CMK (cell line): ENCODE measurements around the gene LTB4R2.

Source experiments
- DNase-seq: peaks from one replicate; pipeline ENCODE4 v3.0.0-alpha.2; 2010; ENCODE audit warnings: low read depth

Gene LTB4R2

DNA sequence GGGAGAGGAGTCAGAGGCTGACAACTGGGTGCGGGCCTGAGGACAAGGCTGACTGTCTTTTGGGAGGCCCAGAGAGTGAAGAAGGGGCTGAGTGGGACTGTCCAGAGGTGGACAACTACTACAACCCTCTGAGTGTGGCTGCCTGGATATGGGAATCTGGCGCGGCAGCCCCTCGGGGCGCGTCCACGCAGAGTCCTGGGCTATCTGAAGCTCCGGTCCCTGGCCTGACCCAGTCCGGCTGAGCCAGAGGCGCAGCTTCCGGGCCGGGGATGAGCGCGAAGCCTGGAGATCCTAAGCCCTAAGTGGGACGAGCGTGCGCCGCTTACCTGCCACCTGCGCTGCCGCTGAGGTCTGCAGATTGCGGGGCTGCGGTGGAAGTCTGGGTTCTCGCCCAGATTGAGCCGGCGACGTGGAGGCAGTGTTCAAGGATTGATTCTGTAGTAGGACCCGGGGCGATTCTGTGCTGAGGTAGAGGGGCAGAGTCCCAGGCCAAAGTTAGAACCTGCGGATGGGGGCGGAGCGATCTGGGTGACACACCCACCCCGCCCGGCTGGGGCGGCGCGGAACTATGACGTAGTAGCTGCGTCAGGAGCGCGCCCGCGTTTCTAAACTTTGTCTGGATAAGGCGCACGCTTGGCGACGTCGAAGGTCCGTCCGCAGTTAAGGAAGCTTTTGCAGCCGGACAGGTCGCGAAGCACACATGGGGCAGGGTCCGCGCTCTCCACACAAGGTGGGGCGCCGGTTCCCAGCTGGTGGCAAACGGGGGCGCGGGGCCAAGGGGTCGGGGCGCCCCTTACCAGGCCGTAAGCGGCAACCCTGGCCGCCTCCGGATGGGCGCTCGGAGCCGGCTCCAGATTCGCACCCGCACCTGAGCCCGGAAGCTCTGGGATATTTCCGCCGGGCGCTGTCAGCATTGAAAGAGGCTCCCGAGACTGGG lies 10.4 kb upstream of the LTB4R2 start, which contains the start of the genes DHRS1 and NOP9:
DHRS1 (minus strand) TSS at position 526 of the 937 bp plus-strand sequence. CDS start 674 bp downstream, outside the sequence.
NOP9 (plus strand) TSS at position 596 of the 937 bp plus-strand sequence; CDS start at position 701, 105 bp downstream.
- DNase-seq = peak; percentile 60

DNA sequence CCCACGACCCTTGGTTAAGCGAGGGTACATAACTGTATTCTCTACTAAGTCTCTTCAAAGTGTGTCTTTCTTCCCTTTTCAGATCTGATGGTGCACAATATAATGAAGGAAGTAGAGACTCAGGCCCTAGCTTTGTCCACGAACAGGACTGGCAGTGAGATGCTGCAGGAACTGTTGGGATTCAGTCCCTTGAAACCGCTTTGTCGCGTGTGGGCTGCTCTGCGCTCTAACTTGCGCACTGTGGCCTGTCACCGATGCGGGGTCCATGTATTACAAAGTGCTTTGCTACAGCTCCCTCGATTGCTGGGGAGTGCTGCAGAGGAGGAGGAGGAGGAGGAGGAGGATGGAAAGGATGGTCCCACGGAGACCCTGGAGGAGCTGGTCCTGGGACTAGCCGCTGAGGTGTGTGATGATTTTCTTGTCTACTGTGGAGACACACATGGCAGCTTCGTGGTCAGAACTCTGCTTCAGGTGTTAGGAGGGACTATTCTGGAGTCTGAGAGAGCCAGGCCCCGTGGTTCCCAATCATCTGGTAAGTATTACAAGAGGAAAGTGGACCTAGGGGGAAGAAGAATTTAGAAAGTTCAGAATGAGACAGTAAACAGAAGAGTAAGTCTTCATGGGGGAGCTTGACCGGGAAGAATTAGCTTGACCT lies 9.5 kb upstream of the LTB4R2 start:
- DNase-seq = no peak

DNA sequence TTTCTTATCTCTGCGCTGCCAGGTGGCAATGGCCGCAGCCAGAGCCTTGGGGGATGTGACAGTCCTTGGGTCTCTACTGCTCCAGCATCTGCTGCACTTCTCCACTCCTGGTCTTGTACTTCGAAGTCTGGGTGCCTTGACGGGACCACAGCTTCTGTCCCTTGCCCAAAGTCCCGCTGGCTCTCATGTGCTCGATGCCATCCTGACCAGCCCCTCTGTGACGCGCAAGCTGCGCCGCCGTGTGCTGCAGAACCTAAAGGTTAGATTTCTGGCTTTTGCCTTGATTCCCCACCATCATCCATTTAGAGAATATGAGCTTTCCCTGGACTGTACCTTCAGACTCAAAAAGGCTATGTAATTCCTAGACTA lies 5.9 kb upstream of the LTB4R2 start:
- DNase-seq = no peak

DNA sequence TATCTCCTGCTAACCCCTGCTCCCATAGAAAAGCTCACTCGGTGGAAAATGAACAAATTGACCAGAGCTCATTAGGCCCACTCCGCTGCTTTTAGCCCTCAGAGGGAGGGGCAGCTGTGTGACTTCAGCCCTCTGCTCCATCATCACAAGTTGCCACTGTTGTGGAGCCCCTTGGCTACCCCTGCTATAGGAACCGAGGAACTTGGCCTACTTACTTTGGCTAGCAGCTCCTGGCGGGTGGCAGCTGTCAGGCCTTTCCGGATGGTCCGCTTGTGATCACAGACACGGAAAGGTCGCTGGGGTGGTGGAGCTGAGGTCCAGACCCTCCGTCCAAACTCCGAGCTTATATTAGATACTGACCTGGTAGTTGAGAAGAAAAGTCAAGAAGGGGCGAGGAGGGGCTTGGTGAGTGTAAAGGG lies 2.8 kb upstream of the LTB4R2 start:
- DNase-seq = no peak

DNA sequence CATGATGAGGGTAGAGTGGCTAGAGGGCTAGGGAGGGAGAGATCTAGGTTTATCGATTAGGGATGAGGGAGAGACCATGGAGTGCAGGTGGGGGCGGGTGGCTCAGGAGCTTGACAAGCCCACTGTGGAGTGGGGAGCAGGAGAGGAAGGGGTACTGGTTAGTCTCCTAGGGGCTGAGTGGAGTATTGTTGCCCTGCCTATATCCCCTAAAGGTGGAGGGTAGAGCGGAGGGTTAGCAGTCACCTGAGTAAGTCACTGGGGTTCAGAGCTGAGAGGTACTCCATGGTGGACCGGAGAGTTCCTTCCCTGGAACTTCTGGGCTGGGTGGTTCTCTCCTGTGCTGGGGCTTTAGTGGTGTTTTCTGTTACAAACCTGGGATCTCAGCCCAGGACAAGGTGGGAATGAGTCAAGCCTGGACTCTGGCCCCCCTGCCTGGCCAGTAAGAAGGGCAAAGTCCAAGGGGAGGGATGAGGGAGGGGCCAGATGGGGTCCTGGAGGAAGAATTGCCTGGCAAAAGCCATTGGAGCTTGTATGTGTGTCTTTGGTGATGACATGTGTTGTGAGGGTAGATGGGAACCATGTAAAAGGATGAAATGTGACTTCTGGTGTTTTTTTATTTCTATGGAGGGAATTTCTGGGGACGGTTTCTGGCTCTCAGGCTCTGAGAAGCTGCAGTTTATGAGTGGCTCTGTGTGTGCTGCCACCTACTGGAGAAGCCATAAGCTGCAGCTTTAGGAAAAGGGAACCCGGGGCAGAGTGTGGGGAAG lies 2.2 kb upstream of the LTB4R2 start, which contains the start of gene CIDEB:
CIDEB (minus strand) TSS at position 403 of the 767 bp plus-strand sequence; CDS start at position 284, 119 bp downstream.
- DNase-seq = no peak

DNA sequence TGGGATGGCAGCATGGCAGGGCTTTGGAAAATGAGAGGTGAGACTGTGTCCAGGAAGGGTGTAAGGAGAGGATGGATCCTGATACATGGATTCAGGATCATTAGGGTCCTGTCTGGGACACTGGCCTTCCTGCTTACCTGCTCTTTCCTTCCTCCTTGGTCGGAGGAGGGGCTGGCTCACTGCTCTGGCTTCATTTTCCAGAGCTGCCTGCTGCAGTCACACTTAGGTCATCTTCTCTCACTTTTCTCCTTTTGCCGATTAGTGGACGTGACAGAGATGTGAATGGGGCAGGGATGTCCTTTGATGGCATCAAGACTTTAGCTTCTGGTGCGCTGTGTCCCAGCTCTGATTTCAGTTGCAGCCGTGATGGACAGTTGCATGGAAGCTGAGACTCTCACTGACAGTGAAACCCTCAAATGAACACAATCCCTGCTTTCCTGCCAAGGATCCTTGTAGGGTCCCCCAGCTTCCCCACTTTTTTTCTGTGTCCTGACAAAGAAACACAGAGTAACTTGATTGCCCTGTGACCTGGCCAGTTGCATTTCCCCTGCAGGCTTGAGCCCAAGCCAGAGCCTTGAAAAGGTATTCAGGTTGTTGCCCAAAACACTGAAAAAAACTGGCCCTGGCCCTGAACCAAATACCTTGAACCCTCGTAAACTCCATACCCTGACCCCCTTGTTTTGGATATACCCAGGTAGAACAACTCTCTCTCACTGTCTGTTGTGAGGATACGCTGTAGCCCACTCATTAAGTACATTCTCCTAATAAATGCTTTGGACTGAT lies 1.4 kb upstream of the LTB4R2 start:
- no peak for DNase-seq

DNA sequence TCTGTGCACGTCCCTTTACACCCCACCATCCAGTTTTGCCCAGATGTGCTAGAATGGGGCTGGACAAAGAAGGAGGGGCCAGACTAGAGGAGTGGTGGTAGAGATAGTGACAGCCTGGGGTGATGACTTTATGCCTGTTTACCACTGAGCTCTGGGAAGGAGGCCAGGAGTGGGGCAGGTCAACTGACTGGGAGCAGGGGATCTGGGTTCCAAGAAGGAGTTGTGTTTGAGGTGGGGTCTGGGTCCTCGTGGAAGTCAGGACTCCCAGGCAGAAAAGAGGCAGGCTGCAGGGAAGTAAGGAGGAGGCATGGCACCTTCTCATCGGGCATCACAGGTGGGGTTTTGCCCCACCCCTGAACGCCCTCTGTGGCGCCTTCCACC lies 315 bp downstream of the LTB4R2 start:
- DNase-seq = no peak

DNA sequence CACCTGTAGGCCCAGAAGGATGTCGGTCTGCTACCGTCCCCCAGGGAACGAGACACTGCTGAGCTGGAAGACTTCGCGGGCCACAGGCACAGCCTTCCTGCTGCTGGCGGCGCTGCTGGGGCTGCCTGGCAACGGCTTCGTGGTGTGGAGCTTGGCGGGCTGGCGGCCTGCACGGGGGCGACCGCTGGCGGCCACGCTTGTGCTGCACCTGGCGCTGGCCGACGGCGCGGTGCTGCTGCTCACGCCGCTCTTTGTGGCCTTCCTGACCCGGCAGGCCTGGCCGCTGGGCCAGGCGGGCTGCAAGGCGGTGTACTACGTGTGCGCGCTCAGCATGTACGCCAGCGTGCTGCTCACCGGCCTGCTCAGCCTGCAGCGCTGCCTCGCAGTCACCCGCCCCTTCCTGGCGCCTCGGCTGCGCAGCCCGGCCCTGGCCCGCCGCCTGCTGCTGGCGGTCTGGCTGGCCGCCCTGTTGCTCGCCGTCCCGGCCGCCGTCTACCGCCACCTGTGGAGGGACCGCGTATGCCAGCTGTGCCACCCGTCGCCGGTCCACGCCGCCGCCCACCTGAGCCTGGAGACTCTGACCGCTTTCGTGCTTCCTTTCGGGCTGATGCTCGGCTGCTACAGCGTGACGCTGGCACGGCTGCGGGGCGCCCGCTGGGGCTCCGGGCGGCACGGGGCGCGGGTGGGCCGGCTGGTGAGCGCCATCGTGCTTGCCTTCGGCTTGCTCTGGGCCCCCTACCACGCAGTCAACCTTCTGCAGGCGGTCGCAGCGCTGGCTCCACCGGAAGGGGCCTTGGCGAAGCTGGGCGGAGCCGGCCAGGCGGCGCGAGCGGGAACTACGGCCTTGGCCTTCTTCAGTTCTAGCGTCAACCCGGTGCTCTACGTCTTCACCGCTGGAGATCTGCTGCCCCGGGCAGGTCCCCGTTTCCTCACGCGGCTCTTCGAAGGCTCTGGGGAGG lies 985 bp downstream of the LTB4R2 start, which contains the start of gene LTB4R:
LTB4R (plus strand) TSS at position 857 of the 959 bp plus-strand sequence. CDS start 4,150 bp downstream, outside the sequence.
- no peak for DNase-seq

DNA sequence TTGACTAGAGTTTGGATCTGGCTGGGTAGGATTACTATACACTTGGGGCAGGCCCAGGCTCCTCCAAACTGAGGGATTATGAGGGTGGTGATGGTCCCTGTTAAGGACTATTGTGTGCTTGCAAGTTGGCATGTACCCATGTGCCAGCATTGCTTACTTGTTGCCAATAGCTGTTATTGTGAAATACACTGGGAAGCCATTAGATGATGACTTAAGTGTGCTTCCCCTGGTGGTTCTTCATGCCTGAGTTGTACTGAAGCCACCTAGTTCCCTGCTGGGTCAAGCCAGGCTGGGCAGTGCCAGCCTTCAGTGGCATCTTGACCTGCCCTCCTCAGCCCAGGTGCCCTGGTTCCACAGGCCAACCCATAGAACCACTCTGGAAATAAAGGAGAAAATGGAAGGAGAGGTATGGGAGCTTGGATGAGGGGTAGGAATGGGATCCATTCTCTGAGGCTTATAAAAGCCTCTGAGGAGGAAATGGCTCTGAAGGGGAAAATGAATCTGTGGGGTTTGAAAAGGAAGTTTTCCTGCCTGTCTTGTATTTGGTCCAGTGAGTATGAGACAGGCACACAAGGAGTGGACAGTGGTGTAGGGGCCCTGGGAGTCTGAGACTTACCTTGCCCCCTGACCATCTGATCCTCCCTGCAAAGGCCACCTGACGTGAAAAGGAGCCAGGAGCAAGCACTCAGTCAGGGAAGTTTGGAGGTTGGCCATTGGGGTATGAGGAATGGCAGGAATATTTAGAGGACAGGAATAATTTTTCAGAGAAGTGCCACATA lies 2.1 kb downstream of the LTB4R2 start:
- DNase-seq = no peak

DNA sequence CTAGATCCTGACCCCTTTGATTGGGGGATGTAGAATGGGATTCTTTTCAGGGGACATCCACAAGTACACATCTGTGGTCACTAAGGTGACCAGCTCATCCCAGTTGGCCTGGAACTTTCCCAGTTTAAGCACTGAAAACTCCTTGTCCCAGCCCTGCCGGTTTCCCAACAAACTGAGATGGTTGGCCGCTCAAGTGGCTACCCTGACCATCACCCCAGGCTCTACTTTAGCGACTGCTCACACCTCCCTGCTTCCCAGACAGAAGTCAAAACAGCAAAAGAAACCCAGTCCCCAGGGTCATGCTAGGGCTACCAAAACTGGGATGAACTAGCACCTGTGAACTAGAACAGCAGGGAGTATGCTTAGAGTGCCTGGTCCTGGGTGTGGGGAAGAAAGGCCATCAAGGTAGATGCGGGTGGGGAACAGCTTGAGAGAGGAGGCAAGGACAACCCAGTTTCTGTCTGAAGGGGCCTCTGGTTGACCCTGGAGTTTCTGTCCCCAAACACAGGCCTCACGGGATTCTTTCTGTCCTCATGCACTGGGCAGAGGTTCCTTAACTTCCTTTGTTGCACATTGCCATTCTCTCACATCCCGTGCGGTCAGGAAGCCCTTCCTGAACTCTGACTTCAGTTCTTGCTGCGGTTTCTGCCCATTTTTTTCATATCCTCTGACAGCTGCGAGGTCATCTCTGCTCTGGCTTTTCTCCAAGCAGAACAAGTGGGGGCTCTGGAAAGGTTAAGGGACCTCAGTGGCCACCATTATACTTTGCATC lies 3.0 kb downstream of the LTB4R2 start:
- DNase-seq = peak; percentile 68

DNA sequence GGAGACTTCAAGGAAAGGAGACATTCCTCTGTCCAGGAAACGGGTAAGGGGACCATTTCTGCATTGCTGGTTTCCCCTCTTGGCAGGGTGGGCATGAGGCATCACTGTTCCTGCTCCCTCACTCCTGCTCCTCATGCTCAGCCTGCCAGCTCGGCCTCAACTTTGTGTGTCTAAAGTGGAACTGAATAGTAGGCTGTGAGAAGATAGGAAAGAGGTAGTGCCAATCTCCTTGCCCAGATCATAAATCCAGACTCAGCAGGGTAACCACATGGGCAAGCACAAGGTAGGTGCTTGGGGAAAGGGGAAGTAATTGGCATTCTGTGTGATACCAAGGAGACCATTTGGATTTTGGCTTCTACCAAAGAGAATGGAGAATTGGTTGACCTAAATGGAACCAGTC lies 4.0 kb downstream of the LTB4R2 start:
- DNase-seq = no peak

DNA sequence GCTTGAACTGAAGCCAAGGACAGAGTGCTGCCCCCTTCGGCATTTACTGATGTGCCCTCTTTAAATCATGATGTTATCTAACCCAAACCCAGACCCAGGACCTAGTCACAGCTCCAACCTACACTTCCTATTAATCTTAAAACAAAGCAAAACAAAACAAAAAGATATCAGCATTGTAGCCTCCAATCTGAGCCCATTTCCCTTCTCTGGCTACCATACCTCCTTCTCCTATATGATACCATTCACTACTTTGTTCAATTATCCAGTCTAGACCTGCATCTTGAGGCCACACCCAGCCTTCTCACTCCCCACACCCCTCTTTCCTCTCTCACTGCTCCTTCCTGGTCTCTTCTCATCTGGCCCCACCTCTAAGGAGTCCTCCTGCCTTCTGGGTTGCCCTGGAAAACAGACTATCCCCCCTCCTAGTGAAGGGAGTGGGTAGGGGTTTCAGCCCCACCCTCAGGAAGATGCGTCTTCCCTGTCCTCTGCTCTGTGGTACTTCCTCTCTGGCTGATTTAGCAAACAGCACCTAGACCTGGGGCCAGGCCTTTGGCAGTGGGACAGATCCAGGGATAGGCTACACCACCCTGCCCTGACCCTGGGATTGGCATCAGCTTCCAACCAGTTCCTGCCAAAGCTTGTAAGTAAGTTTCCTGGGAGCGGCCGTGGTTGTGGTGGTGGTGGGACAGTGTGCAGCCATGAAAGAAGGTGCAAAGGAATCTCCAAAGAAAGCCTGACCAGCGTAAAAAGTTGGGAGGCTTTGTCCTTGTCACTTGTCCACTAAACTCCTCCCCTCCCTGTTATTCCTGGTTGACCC lies 4.6 kb downstream of the LTB4R2 start:
- no peak for DNase-seq

DNA sequence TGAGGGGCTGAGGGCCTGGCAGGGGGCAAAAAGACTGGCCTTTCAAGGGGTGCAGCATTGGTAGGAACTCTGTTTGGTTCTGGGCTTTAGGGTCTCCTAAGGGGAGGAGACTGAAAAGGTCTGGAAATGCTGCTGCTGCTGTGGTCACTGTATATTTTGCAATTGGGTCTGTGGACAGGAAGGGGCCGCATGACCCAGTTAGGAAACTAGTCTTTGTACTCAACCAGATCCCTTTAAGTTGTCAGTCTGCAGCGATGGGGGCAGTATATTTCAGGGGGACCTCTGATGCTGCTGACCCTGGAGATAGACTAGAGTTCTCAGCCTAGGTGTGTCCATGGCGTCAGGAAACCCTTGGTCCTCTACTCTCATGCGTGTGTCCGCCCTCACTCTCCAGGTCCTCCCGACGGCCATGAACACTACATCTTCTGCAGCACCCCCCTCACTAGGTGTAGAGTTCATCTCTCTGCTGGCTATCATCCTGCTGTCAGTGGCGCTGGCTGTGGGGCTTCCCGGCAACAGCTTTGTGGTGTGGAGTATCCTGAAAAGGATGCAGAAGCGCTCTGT lies 5.4 kb downstream of the LTB4R2 start:
- DNase-seq = no peak

DNA sequence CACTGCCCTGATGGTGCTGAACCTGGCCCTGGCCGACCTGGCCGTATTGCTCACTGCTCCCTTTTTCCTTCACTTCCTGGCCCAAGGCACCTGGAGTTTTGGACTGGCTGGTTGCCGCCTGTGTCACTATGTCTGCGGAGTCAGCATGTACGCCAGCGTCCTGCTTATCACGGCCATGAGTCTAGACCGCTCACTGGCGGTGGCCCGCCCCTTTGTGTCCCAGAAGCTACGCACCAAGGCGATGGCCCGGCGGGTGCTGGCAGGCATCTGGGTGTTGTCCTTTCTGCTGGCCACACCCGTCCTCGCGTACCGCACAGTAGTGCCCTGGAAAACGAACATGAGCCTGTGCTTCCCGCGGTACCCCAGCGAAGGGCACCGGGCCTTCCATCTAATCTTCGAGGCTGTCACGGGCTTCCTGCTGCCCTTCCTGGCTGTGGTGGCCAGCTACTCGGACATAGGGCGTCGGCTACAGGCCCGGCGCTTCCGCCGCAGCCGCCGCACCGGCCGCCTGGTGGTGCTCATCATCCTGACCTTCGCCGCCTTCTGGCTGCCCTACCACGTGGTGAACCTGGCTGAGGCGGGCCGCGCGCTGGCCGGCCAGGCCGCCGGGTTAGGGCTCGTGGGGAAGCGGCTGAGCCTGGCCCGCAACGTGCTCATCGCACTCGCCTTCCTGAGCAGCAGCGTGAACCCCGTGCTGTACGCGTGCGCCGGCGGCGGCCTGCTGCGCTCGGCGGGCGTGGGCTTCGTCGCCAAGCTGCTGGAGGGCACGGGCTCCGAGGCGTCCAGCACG lies 6.1 kb downstream of the LTB4R2 start:
- DNase-seq = peak; percentile 60

DNA sequence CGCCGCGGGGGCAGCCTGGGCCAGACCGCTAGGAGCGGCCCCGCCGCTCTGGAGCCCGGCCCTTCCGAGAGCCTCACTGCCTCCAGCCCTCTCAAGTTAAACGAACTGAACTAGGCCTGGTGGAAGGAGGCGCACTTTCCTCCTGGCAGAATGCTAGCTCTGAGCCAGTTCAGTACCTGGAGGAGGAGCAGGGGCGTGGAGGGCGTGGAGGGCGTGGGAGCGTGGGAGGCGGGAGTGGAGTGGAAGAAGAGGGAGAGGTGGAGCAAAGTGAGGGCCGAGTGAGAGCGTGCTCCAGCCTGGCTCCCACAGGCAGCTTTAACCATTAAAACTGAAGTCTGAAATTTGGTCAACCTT lies 6.6 kb downstream of the LTB4R2 start:
- no peak for DNase-seq

DNA sequence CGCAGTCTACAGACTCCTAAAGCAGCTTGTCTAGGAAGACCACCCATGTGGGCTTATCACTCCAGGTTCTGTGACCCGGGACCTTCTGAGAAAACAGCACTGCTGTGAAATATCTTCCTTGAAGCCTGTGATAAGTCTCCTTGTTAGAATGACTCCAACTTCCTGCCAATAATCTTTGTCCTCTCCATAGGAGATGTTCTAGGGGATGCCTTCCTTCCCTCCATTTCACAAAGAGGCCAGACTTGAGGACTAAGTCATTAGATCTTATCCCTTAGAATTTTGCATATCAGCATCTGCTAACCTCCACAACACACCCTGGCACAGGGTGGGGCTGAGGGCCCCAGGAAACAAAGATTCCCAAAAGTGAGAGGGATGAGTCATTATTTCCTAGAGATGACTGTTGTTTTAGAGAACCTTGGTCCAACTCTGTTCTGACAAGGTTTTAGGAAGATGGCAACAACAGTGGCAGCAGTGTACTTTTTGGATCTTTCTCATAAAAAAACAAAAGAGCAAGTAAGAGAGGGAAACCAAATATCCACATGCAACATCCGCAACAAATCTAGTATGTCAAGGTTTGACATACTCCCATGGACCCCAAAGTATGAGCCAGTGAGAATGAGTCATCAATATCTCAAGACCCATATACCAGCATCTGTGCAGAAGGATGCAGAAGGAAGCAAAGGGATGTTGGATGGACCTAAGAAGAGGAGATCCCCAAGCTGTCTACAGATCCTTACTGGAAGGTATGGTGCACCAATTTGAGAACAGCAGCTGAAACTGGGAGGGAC lies 7.4 kb downstream of the LTB4R2 start:
- no peak for DNase-seq
